Calu3 (cell line): ENCODE results near the gene LSP1. TPM values are rescaled to one million over a fixed set of nuclear protein-coding genes. Genes with fewer than 3 reads are reported as not detected.

Experiments used
- BruUV-seq: library from RNA; stranded (reverse); fragments of 400-500 nt; replicated peaks from 2 replicates; lab custom pipeline; 2021; lab: Mats Ljungman, UMichigan
- CTCF ChIA-PET: fragments of 300-600 bp; sonication (Branson Sonifier 250); formaldehyde crosslinking; loops from one replicate; lab custom pipeline; 2022; ENCODE audit warnings: antibody characterized with exemption; lab: Charles Lee
- DNase-seq: peaks from one replicate; pipeline ENCODE4 v3.0.0; 2022
- H3K27ac Mint-ChIP-seq: one replicate; pipeline ENCODE4 v1.8.0; 2022; ENCODE audit warnings: mixed read lengths; ENCODE audit not compliant: unreplicated experiment
- H3K27me3 Mint-ChIP-seq: one replicate; pipeline ENCODE4 v1.8.0; 2022; ENCODE audit warnings: mixed read lengths; ENCODE audit not compliant: unreplicated experiment
- H3K36me3 Mint-ChIP-seq: one replicate; pipeline ENCODE4 v1.8.0; 2022; ENCODE audit warnings: mild to moderate bottlenecking, moderate library complexity, mixed read lengths; ENCODE audit not compliant: insufficient read depth, unreplicated experiment
- H3K4me1 Mint-ChIP-seq: one replicate; pipeline ENCODE4 v1.8.0; 2022; ENCODE audit warnings: mild to moderate bottlenecking, low read depth, mixed read lengths; ENCODE audit not compliant: unreplicated experiment
- H3K4me3 Mint-ChIP-seq: one replicate; pipeline ENCODE4 v1.8.0; 2022; ENCODE audit warnings: mild to moderate bottlenecking, low read depth, moderate library complexity, mixed read lengths; ENCODE audit not compliant: unreplicated experiment
- H3K9me3 Mint-ChIP-seq: one replicate; pipeline ENCODE4 v1.8.0; 2022; ENCODE audit warnings: low read depth, mixed read lengths; ENCODE audit not compliant: unreplicated experiment
- intact Hi-C: fragments of 100-400 bp; cut with micrococcal nuclease; formaldehyde crosslinking; loops from one replicate; pipeline ENCODE4 v1.10.0; 2022; ENCODE audit not compliant: unreplicated experiment
- total RNA-seq: library from RNA; stranded (reverse); gene quantifications from 2 replicates; pipeline ENCODE4 v1.2.3, GENCODE V29; 2022
- TF ChIP-seq, protein P1 (sequence below): fragments of 200-600 bp; IDR thresholded peaks from one replicate; pipeline ENCODE4 v1.8.0; 2022; ENCODE audit warnings: antibody characterized with exemption; ENCODE audit not compliant: unreplicated experiment

Gene LSP1
- total RNA-seq, 1 experiment from 2014 or later: not detected

DNA sequence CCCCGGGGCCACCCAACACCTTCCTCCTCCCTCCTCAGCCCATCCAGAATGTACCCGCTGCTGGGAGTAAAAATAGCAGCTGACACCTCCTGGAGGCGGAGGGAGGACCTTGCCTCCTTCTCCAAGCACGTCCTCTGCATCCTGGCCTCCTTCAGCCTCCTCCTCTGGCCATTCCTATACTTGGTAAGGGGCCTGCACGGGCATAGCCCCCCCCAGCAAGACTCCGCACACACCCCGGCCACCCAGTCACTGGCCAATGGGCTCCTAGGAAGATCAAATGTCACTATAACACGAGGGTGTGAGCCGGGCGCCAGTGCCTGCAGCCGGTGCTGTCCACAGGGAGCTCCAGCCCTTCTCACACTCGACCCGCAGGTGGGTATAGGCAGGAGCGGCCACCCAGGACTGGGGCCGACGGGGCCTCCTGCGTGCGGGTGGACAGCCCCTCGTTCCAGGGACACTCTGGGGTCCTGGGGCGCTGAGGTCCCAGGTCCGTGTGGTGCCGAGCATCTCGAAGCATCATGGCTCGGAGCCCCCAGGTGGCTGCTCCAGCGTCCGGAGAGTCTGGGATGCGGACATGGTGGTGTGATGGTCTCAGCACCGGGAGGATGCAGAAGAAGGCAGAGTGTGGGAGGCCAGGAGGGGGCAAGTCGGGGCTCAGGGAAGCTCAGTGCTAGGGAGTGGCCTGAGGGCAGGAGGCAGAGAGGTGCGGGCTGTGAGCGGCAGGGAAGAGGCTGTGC lies 66.7 kb downstream of the LSP1 start, which contains the start of gene TNNT3:
TSS of gene TNNT3 (plus strand) at position 313 of the 737 bp plus-strand sequence. CDS start 3,172 bp downstream, outside the sequence.
- Mint-ChIP-seq H3K9me3 (peaks cover 3% of the 10 kb centered on the region), H3K36me3 (peaks cover 5% of the 10 kb centered on the region), H3K4me3 (no peak within 1 kb of the TSS), H3K27ac (no peak within 1 kb of the TSS), H3K4me1 (peaks cover 8% of the 10 kb centered on the region), H3K27me3 (peaks cover 71% of the 10 kb centered on the region)
- BruUV-seq: no TSS peak
- CTCF ChIA-PET: interaction anchor here (0.7 to 1.1 kb wide), 2 partner anchors 90 to 267 kb away, joined by 3 read pairs; no protein-coding TSS in a partner anchor
- intact Hi-C loops: no loop called here
- TF ChIP-seq, protein P1, sequence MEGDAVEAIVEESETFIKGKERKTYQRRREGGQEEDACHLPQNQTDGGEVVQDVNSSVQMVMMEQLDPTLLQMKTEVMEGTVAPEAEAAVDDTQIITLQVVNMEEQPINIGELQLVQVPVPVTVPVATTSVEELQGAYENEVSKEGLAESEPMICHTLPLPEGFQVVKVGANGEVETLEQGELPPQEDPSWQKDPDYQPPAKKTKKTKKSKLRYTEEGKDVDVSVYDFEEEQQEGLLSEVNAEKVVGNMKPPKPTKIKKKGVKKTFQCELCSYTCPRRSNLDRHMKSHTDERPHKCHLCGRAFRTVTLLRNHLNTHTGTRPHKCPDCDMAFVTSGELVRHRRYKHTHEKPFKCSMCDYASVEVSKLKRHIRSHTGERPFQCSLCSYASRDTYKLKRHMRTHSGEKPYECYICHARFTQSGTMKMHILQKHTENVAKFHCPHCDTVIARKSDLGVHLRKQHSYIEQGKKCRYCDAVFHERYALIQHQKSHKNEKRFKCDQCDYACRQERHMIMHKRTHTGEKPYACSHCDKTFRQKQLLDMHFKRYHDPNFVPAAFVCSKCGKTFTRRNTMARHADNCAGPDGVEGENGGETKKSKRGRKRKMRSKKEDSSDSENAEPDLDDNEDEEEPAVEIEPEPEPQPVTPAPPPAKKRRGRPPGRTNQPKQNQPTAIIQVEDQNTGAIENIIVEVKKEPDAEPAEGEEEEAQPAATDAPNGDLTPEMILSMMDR: no peak
- DNase-seq: no peak

DNA sequence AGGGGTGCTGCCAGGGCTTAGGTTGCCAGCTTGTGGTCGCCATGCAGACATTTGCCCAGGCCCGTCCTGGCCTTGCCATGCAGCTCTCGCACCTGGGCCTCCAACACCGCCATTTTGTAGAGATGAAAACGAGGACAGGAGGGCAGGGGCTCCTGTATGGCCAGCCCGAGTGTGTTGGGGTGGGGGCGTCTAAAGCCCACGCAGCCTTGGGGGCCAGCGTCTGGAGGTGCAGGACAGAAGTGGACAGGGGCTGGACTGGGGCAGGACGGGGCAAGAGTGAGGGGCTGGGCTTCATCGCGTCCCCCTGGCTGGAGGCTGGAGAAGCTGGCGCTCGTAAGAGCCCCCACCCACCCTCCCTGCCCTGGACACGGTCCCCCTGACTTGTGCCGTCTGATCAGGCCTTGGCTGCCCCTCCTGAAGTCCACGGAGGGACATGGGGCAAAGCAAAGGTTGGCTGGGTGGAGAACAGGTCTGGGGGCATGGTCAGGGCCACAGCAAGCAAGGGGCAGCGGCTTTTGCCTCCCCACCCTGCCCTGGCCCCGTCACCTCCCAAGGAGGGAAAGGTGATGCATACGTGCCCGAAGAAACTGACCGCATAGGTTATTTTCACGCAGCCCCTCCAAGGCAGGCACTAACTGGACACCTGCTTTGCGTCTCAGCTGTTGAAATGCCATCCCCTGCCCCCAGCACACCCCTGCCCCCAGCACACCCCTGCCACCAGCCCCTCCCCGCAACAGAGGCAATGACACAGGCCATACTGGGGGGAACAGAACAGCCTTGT lies 67.4 kb downstream of the LSP1 start:
- H3K4me1 Mint-ChIP-seq: peaks cover 8% of the 10 kb centered on the region
- no peaks in the 10 kb centered on the region for H3K36me3 Mint-ChIP-seq
- H3K27me3 Mint-ChIP-seq: peaks cover 64% of the 10 kb centered on the region
- no peak overlapping the region for H3K4me3 Mint-ChIP-seq
- TF ChIP-seq, protein P1: no peak
- intact Hi-C loops: no loop called here
- no peak overlapping the region for H3K27ac Mint-ChIP-seq
- no peaks in the 10 kb centered on the region for H3K9me3 Mint-ChIP-seq
- no TSS peak for BruUV-seq
- CTCF ChIA-PET: interaction anchor here (0.7 kb wide), 1 partner anchor 91 kb away, joined by 3 read pairs; no protein-coding TSS in a partner anchor
- no peak for DNase-seq

DNA sequence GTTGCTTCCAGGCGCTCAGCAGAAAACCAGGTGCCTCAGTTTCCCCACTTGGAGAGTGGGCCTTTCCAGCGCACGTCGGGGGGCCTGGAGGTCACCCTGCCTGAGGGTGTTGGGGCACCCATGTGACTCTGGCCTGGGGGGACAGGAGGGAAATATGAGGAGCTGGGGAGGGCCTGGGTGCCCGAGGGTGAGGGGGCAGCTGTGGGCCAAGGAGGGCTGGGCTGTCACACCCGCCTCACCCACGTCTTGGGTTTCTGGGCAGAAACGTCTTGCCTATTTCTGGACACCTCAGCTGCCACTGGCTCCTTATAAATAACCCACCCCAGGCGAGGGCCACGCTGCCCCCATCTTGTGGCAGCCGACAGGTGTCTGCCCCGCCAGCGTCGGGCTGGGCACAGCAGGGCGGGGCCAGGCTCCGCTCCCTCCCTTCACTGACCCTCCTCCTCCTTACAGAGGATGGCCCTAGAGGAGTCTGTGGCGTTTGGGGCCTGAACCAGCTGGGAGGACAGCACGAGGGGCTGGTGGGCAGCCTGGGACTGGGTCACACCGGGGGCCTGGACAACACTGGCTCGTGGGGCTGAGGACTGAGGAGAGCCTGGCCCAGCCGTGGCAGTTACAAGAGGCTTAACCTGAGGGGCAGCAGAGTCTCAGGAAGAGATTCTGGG lies 68.2 kb downstream of the LSP1 start:
- no peak overlapping the region for H3K27ac Mint-ChIP-seq
- CTCF ChIA-PET: interaction anchor here (0.7 to 1.6 kb wide), 2 partner anchors 39 to 227 kb away, joined by 3 to 6 read pairs; no protein-coding TSS in a partner anchor
- peaks cover 8% of the 10 kb centered on the region for H3K4me1 Mint-ChIP-seq
- H3K27me3 Mint-ChIP-seq: peaks cover 61% of the 10 kb centered on the region
- no peaks in the 10 kb centered on the region for H3K36me3 Mint-ChIP-seq
- TF ChIP-seq, protein P1: no peak
- DNase-seq: no peak
- no peaks in the 10 kb centered on the region for H3K9me3 Mint-ChIP-seq
- intact Hi-C loops: no loop called here
- no TSS peak for BruUV-seq
- H3K4me3 Mint-ChIP-seq: no peak overlapping the region

DNA sequence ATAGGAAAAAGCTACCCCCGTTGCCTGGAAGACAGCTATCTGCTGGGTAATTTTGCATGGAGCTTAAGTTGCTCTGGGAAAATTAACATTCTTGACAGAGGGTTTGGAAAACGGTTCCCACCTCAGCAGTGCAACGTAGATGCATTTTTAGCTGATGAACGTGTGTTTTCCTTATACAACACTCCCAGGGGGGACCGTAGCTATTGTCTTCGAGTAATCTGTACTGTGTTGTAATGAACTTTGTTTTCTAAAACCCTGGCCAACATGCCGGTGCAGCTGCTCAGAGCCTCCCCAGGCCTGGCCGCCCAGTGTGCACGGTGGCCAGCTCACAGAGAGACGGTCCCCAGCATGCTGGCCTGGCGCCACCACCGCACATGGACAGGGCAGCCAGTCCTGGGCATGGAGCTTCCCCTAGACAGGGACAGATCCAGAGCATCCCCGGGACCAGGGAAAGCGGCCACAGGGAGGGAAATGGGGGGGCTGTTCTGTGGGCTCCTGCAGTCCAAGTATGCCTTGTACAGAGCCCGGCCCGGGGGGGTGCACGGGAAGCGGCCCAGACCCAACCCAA lies 68.8 kb downstream of the LSP1 start:
- no peaks in the 10 kb centered on the region for H3K36me3 Mint-ChIP-seq
- H3K27me3 Mint-ChIP-seq: peaks cover 63% of the 10 kb centered on the region
- BruUV-seq: no TSS peak
- CTCF ChIA-PET: interaction anchor here (0.5 to 1.6 kb wide), 3 partner anchors 39 to 228 kb away, joined by 3 to 6 read pairs (median 4); no protein-coding TSS in a partner anchor
- H3K9me3 Mint-ChIP-seq: no peaks in the 10 kb centered on the region
- TF ChIP-seq, protein P1: no peak
- peaks cover 8% of the 10 kb centered on the region for H3K4me1 Mint-ChIP-seq
- no peak overlapping the region for H3K4me3 Mint-ChIP-seq
- intact Hi-C loops: no loop called here
- H3K27ac Mint-ChIP-seq: no peak overlapping the region
- no peak for DNase-seq
